Common myeloid progenitor, CD34-positive (primary cell): ENCODE measurements around the gene CD40LG.

Experiments
- CTCF ChIA-PET: fragments of 350-600 bp; sonication (Branson Sonifier 250); formaldehyde crosslinking; loops from one replicate; lab custom pipeline; 2021; ENCODE audit warnings: antibody characterized with exemption; lab: Charles Lee
- POLR2A ChIA-PET: fragments of 350-600 bp; sonication (Branson Sonifier 250); formaldehyde crosslinking; loops from one replicate; lab custom pipeline; 2021; ENCODE audit warnings: antibody characterized with exemption; lab: Charles Lee
- DNase-seq, 3 donors: peaks; one replicate each; pipeline versions ENCODE4 v3.0.0 to v3.0.0-alpha.2; 2013
- H3K27ac ChIP-seq, 2 experiments: 1 replicate in 1 of 2; 2 replicates in 1 of 2; pipeline ENCODE4 v1.7.0; 2013; ENCODE audit warnings: inconsistent platforms in 2 of 2, low read length in 2 of 2, mild to moderate bottlenecking in 2 of 2, low read depth in 1 of 2, moderate library complexity in 1 of 2; ENCODE audit not compliant: severe bottlenecking in 2 of 2, insufficient read depth in 1 of 2, poor library complexity in 1 of 2
- H3K27me3 ChIP-seq, 5 experiments: replicated peaks in 2 of 5; 1 replicate in 3 of 5; 2 replicates in 2 of 5; pipeline versions ENCODE4 v1.6.1 to v1.7.0; 2013; ENCODE audit warnings: low read length in 4 of 5, mild to moderate bottlenecking in 2 of 5, moderate library complexity in 2 of 5, inconsistent platforms in 1 of 5; ENCODE audit not compliant: insufficient read depth in 5 of 5, control insufficient read depth in 4 of 5
- H3K36me3 ChIP-seq, 4 experiments: 1 replicate in 2 of 4; 2 replicates in 2 of 4; pipeline versions ENCODE4 v1.6.1 to v1.7.0; 2013; ENCODE audit warnings: low read length in 3 of 4, control low read depth in 1 of 4, mild to moderate bottlenecking in 1 of 4; ENCODE audit not compliant: control insufficient read depth in 4 of 4, insufficient read depth in 4 of 4
- H3K4me1 ChIP-seq, 4 experiments: 1 replicate in 3 of 4; 2 replicates in 1 of 4; pipeline versions ENCODE4 v1.6.1 to v1.7.1; 2013; ENCODE audit warnings: low read length in 3 of 4, mild to moderate bottlenecking in 3 of 4, control low read depth in 1 of 4, inconsistent platforms in 1 of 4, moderate library complexity in 1 of 4; ENCODE audit not compliant: control insufficient read depth in 4 of 4, insufficient read depth in 4 of 4; ENCODE audit errors: control extremely low read depth in 1 of 4
- H3K4me3 ChIP-seq, 7 experiments: 1 replicate in 4 of 7; 2 replicates in 3 of 7; pipeline versions ENCODE4 v1.5.1 to v1.7.0; 2013; ENCODE audit warnings: mild to moderate bottlenecking in 7 of 7, low read length in 6 of 7, moderate library complexity in 6 of 7, inconsistent platforms in 2 of 7, low read depth in 2 of 7, control low read depth in 1 of 7; ENCODE audit not compliant: insufficient read depth in 4 of 7, control insufficient read depth in 1 of 7; ENCODE audit errors: extremely low read depth in 1 of 7
- H3K9me3 ChIP-seq, 5 experiments: 1 replicate in 4 of 5; 2 replicates in 1 of 5; pipeline versions ENCODE4 v1.6.1 to v1.7.1; 2013; ENCODE audit warnings: low read length in 4 of 5, mild to moderate bottlenecking in 2 of 5, inconsistent platforms in 1 of 5, low read depth in 1 of 5, moderate library complexity in 1 of 5; ENCODE audit not compliant: control insufficient read depth in 4 of 5, insufficient read depth in 2 of 5; ENCODE audit errors: control extremely low read depth in 1 of 5
- WGBS: methylation state at CpG from one replicate; pipeline ENCODE4 v1.1.5; 2013; ENCODE audit not compliant: insufficient coverage; 5-methylcytosine and 5-hydroxymethylcytosine counted together

Gene CD40LG

DNA sequence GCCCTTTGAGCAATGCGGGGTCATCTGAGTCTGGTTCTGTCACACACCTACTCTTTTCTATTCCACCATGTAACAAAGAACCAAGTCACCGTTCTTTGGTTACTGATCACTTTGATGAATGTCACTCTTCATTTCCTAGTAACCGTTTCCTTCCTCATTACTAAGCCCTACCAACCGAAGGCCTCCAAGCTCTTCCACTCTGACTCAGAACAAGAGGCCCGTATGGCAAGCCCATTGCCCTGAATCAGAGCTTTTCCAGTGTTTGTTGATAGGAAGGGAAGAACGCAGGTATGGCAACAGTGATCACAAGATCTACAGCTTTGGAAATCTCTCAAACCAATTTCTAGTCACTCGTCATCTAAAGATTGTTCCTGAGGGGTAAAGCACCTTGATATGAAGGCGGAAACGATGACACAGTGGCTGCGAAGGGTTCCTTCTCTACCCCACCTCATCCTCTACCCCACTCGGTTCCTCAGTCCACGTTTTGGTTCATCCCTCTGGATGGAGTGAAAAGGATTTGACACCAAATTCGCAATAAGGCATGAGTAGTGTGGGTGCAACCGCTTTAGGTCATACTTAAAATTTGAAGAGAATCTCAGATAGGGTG lies 28.0 kb upstream of the CD40LG start:
- 45% methylated on average over 7 of the region's 14 CpGs for WGBS
- peak; percentile 14 to 73 (median 58) for DNase-seq
- Histone ChIP-seq H3K27ac (no peak overlapping the region), H3K9me3 (no peaks in the 10 kb centered on the region), H3K4me1 (peaks cover 0 to 10% (median 4%) of the 10 kb centered on the region in 4 experiments), H3K27me3 (peaks cover 0 to 18% (median 2%) of the 10 kb centered on the region in 5 experiments), H3K36me3 (no peaks in the 10 kb centered on the region), H3K4me3 (no peak overlapping the region)
- POLR2A ChIA-PET = no interaction called here
- CTCF ChIA-PET = no interaction called here

DNA sequence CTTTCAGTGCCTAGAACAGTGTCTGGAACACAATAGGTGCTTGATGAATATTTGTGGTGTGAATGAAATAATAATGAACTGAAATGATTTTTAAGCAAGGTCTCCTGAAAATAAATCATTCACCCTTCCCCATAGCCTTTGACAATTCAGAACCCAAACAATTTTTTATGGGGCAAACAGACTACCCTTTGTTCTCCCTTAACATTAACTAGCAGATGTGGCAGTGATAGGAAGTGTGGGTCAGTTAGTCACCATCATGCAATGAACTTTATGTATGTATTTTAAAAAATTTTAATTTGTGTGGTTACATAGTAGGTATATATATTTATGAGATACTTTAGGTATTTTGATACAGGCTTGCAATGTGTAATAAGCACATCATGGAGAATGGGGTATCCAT lies 27.2 kb upstream of the CD40LG start:
- no peak for DNase-seq
- CTCF ChIA-PET = no interaction called here
- POLR2A ChIA-PET = no interaction called here
- Histone ChIP-seq H3K36me3 (no peaks in the 10 kb centered on the region), H3K27ac (no peak overlapping the region), H3K4me1 (peaks cover 0 to 10% (median 4%) of the 10 kb centered on the region in 4 experiments), H3K27me3 (peaks cover 0 to 25% (median 2%) of the 10 kb centered on the region in 5 experiments), H3K4me3 (no peak overlapping the region), H3K9me3 (no peaks in the 10 kb centered on the region)

DNA sequence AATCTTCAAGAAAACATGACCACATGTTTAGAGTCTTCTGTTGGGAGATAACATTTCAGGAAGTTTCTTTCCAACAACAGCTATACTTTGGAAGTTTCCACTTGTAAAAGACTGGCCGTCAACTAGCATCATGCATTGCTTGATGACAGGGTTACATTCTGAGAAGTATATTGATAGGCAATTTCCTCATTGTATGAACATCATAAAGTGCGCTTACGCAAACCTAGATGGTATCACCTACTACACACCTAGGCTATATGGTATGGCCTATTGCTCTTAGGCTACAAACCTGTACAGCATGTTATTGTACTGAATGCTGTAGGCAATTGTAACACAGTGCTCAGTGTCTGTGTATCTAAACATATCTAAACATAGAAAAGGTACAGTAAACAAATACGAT lies 25.4 kb upstream of the CD40LG start:
- POLR2A ChIA-PET = no interaction called here
- H3K4me1 ChIP-seq = peaks cover 0 to 12% (median 4%) of the 10 kb centered on the region in 4 experiments
- no peak overlapping the region for H3K4me3 ChIP-seq
- WGBS = no CpG with 5 or more reads among the region's 4 CpGs
- H3K27me3 ChIP-seq = peaks cover 0 to 32% (median 2%) of the 10 kb centered on the region in 5 experiments
- no peaks in the 10 kb centered on the region for H3K9me3 ChIP-seq
- H3K36me3 ChIP-seq = no peaks in the 10 kb centered on the region
- CTCF ChIA-PET = no interaction called here
- no peak overlapping the region for H3K27ac ChIP-seq
- DNase-seq = no peak

DNA sequence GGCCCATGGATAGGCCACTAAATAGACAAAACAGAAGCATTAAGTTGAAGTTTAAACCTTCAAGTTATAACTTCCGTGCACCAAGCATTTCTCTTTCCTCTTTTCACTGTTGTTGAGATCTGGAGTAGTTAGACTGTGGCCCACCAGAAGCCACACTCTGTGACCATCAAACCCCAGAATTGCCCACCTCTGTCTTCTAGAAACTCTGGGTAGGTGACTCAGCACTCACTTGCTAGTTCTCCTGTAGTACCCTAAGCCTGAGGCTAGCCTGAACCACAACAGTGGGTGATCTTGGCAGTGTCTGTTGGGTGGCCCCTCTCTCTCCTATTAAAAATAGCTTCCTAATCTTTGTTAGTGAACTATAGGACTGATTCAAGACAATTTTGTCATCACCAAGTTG lies 24.6 kb upstream of the CD40LG start:
- Histone ChIP-seq H3K27ac (no peak overlapping the region), H3K9me3 (no peaks in the 10 kb centered on the region), H3K4me1 (peaks cover 0 to 12% (median 4%) of the 10 kb centered on the region in 4 experiments), H3K4me3 (no peak overlapping the region), H3K36me3 (no peaks in the 10 kb centered on the region), H3K27me3 (peaks cover 0 to 37% (median 2%) of the 10 kb centered on the region in 5 experiments)
- POLR2A ChIA-PET = no interaction called here
- CTCF ChIA-PET = no interaction called here
- DNase-seq = peak; percentile 31 to 84 (median 83)
- 50% methylated on average over 1 of the region's 1 CpG for WGBS

DNA sequence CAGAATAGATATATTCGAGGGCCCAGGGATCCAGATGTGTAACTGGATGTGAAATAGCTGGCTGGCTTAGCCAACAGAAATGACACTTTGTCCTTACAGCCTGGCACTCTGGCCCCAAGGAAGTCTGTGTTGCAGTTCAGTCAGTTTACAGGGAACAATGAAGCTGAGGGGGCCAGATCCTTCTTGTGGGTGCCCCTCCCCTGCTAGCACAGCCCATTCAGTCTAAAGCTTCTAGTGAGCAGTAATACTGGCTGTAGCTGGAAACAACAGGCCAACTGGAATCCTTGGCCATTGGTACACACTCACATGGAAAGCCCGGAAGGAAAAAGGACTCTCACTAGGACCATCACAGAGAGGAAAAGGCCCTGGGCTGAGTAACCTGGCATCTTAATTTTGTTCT lies 22.7 kb upstream of the CD40LG start:
- Histone ChIP-seq H3K4me3 (no peak overlapping the region), H3K36me3 (no peaks in the 10 kb centered on the region), H3K9me3 (no peaks in the 10 kb centered on the region), H3K27ac (no peak overlapping the region), H3K27me3 (peaks cover 0 to 28% (median 2%) of the 10 kb centered on the region in 5 experiments), H3K4me1 (peaks cover 0 to 15% (median 6%) of the 10 kb centered on the region in 4 experiments)
- DNase-seq = no peak
- 86% methylated on average over 2 of the region's 2 CpGs for WGBS
- POLR2A ChIA-PET = no interaction called here
- CTCF ChIA-PET = no interaction called here

DNA sequence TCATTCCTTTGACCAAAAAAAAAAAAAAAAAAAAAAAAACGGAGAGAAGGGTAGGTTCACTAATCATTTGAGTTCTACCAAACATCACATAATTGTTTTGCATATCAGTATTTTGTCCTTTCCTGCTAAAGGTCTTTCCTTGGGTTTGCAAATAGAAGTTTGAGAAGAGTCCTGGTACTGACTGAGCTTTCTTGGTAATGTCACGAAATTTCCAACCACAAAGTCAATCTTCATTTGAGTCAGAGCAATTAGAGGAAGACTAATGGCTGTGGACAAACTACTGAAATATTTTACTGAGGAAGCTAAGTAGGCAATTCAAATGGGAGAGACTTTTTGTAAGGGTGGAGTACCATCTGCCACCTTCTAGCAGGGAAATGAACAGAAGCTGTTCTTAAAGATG lies 21.7 kb upstream of the CD40LG start:
- Histone ChIP-seq H3K4me1 (peaks cover 0 to 15% (median 6%) of the 10 kb centered on the region in 4 experiments), H3K4me3 (no peak overlapping the region), H3K36me3 (no peaks in the 10 kb centered on the region), H3K9me3 (no peaks in the 10 kb centered on the region), H3K27me3 (peaks cover 0 to 31% (median 2%) of the 10 kb centered on the region in 5 experiments), H3K27ac (no peak overlapping the region)
- ChIA-PET CTCF (no interaction called here), POLR2A (no interaction called here)
- DNase-seq = peak in 1 of 3 donors; percentile 24
- WGBS = 80% methylated on average over 1 of the region's 2 CpGs

DNA sequence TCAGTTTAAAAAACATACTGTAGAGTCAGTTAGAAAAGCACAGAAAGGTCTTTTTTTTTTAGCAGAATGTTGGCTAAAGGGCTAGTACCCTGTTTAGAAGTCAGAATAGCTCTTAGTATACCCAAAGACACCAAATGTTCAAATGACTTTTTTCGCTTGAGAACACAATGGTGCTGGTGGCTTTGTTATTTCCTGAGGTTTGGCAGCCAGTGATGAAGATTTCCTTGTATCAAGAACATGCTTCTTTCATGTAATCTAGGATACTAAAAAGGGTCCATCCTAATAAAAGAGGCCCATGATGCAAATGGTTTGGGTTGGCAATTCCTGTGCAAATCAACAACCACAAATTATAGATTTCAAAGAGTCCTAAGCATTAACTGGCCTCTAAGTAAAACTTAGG lies 21.1 kb upstream of the CD40LG start:
- CTCF ChIA-PET = no interaction called here
- peaks cover 0 to 15% (median 6%) of the 10 kb centered on the region in 4 experiments for H3K4me1 ChIP-seq
- no peaks in the 10 kb centered on the region for H3K36me3 ChIP-seq
- H3K4me3 ChIP-seq = no peak overlapping the region
- no peak overlapping the region for H3K27ac ChIP-seq
- peaks cover 0 to 28% (median 2%) of the 10 kb centered on the region in 5 experiments for H3K27me3 ChIP-seq
- WGBS = no CpG with 5 or more reads among the region's 1 CpG
- no peak for DNase-seq
- no peaks in the 10 kb centered on the region for H3K9me3 ChIP-seq
- POLR2A ChIA-PET = no interaction called here
